ENCODE results near the gene ALDH1A3.
"Not testable (repeated sequence)": the region's sequence is repeated elsewhere in the genome, so short reads cannot be mapped to it uniquely, and the experiment has no call there.

ALDH1A3 gene

DNA sequence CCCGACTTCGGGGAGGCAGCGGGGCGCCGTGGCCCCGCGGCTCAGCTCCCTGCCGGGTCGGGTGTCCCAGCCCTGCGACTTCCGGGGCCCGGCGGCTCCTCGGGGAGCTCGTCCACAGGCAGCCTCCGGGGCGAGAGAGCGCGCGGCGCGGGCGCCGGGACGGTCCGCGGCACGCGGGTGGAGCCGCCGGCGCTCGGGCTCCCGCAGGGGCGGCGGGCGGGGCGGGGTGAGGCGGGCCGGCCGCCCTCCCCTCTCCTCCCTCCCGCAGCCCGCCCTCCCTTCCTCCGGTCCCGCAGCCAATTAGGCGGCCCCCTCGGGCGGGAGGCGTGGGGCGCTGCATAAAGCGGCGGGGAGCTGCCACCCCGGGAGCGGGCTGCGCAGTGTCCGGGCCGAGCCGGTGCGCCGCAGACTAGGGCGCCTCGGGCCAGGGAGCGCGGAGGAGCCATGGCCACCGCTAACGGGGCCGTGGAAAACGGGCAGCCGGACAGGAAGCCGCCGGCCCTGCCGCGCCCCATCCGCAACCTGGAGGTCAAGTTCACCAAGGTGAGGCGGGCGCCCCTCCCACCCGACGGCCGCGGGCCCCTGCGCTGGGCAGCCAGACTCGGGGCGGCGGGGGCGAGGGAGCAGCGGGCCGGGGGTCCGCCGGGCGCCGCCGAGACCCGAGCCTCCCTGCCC lies at the start of gene ALDH1A3:
Gene ALDH1A3, plus strand, starts transcription at position 368 of the 675 bp plus-strand sequence. Its CDS starts 77 bp downstream, at position 445.
- no peak for DNase-seq (ENCODE audit: low read depth in 2 of 2, low spot score in 1 of 2)

DNA sequence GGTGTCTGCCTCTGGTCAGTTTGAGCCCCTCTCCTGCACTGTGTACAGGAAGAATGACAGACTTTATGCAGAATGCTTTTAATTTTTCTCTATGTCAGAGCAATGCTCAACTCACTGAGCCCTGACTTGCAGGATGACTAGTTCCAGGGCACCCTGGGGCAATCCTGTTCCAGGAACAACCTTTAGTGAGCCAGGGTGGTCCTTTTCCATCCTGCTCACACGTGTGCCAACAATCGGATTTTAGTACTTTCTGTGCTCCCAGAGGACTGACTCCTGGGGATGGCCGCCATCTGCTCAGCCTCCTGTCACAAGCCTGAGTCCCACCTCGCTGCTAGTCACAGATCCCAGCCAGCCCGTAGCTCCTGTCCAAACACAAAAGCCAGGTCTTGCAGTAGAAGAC lies 48.2 kb upstream of the ALDH1A3 start:
- no peak for DNase-seq (ENCODE audit: low read depth in 2 of 2, low spot score in 1 of 2)

DNA sequence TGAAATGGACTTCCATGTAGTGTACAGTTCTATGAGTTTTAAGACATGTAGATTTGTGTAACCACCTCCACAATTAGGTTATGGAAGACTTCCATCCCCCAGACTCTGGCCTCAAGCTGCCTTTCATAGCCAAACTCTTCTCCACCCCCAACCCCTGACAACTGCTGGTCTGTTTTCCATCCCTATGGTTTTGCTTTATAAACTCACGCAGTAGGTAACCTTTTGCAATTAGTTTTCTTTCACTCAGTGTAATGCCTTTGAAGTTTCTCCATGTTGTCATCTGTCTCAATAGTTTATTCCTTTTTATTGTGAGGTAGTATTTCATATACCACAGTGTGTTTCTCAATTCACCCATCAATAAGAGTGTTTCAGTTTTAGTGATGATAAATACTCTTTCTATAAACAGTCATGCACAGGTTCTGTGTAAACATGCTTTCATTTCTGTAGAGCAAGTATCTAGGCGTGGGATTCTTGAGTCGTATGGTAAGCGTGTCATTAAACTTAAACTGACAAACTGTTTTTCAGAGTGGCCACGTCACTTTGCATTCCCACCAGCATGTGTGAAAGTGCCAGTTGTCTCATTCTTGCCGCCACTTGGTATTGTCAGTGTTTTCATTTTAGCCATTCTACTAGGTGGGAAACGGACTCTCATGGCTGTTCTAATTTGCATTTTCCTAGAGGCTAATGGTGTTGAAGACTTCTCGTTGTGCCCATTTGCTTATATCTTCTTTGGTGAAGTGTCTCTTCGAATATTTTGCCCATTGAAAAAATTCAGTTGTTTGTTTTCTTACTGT lies 47.3 kb upstream of the ALDH1A3 start:
- DNase-seq (ENCODE audit: low read depth in 2 of 2, low spot score in 1 of 2): no peak

DNA sequence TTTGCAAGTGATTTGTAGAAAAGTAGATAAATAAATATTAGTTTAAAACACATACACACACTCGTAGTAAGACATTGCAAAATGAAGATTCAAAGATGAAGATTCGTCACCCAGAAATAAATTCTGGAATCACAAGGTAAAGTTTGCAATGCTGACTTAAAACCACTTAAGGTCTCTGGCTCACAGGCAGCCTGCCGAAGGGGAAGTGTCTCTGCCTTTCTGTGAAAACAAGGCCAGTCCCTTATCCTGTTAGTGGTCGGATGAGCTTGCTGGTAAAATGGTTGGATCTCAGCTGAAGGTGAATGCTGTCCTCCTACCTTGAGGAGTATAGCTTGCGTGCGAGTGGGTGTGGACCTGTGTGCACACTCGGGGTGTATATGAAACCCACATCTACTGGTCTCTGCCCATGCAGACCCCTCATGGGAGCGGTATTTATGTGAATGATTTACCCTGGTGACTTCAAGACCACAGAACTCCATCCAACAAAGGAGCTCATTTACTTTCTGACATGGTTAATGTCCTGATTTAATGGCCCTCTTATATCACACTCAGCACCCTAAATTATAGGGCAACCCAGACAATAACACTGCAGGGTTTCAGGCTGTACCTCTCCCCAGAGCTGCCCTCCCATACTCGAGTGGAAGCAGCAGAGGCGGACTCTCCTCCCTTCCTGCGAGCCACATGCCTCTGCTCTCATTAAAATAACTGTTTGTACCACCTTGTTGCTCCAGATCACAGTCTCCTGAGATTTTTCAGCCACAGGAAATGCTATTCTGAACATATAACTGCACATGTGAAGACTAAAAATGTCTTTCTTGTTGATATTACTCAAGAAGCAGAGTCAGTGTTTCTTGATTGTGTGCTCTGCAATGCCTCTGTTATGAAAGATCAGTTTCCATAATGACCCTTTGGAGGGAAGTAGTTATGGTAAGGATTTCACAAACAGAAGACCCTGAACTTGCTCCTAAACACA lies 45.9 kb upstream of the ALDH1A3 start:
- DNase-seq (ENCODE audit: low read depth in 2 of 2, low spot score in 1 of 2): no peak

DNA sequence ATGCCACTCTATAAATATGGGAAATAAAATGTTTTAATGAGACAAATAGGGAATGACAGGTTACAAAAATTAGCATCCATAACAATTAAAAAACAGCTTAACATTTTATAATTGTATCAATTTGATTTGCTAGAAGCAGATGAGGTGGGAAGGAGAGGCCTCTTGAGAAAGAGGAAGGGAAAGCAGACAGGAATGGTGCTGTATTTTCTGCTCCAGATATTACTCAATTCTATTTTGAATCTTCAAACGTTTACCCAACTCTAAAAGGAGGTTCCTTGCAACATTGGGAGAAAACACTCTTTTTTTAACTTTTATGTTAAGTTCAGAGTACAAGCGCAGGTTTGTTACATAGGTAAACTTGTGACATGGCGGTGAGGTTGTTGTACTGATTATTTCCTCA lies 44.9 kb upstream of the ALDH1A3 start:
- DNase-seq (ENCODE audit: low read depth in 2 of 2, low spot score in 1 of 2): no peak

DNA sequence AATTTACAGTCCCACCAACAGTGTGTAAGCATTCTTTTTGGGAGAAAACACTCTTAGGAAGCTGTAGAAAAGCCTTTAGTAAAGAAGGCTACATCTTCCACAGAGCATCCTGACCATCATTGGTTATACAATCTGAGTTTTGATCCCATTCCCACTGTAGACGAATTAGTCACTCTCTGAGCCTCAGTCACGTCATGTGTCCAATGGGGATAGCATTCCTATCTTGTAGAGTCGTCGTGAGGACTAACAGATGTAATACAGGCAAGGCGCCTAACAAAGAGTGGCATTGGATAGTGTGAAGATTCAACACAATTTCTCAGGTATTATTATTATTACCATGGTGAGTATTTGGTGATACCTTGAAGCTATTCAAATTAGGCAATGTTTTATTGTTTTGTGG lies 44.0 kb upstream of the ALDH1A3 start:
- no peak for DNase-seq (ENCODE audit: low read depth in 2 of 2, low spot score in 1 of 2)

DNA sequence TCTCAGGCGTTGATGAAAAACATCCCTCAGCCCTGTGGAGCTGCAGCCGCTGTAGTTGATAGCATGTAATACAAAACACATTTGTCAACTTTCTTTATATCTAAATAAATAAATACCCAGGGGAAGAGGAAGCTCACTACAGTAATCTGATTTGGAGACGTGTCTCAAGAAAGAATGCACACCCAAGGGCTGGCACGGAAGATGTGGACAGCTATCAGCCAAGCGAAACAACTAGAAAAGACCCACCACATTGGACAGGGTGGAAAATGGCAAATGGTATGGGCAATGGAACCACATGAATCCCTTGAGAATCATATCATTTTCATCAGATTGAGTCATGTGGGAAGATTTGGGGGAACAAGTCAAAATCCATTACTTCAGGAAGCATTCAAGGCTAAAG lies 43.1 kb upstream of the ALDH1A3 start:
- DNase-seq (ENCODE audit: low read depth in 2 of 2, low spot score in 1 of 2): no peak

DNA sequence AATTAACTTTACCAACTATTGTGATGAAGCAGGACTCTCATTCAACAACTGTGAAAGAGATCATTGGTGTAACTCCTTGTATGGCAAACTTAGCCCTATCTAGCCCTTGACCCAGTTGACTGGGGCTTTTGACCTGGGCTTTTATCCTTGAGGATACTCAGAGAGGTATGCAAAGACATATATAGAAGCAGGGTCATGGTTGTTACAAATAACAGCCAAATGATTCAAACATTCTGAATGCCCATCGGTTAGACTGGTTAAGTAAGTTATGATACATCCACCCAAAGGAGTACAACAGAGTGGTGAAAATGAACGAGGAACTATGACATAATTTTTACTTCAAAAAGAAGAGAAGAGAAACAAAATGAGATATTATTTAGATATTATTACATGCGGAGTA lies 38.2 kb upstream of the ALDH1A3 start:
- no peak for DNase-seq (ENCODE audit: low read depth in 2 of 2, low spot score in 1 of 2)

DNA sequence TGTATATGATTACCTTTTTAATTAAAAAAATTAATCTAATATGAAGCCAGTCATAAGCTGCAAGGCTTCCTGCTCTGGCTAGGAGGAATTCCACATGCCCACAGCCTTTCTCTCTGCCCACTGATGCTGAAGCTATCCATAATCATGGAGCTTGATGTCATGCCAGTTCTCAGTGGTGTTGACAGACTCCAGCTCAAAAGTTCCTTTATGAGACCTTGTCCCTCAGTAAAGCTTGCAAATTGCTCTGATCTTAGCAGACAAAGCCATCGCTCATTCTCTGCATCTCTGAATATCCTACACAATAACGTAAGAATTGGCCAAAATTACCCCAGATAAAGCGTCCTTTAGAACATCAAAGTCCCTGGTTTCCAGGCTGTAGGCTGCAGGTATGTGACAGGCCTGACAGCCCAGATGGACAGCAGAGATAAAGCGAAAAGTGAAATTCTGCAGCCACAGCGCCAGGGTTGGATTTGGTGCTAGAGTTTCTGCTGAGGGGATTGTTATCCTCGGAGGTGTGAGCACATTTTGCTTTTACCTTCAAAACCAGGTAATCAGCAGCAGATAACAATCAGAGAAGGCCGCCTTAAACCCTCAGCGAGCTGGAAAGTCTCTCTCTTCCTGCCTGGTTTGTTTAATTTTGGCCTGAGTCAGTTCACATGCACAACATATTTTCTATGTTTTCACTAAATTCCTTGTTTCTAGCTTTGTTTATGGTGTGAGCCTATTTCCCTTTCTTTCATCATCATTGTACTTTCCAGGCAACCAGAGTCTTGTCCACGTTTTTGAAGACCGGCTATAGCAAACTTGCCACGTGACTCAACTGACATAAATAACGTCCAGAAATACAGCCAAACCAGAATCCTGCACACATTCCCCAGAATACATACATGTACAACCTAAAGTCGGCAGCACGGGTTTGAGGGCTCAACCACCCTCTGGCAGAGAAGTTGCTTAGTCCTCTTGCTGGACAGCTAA lies 36.6 kb upstream of the ALDH1A3 start:
- DNase-seq (ENCODE audit: low read depth in 2 of 2, low spot score in 1 of 2): no peak

DNA sequence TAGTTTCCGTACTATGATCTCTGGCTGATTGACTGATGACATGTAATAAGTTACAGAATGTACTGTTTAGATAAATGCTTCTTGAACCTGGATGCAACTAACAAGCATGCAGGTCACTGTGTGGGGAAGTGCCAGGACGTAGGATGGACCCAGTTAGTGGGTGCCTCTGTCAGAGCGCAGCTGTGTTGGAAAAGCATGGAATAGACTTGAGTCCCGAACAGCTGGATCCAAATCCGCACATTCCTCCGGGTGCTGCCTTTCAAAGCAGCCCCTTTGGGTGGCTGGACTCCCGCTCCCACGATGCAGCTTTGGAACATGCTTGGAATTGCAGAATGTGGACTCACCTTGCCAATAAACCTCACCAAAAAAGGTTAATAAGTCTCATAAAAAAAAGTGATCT lies 35.5 kb upstream of the ALDH1A3 start:
- no peak for DNase-seq (ENCODE audit: low read depth in 2 of 2, low spot score in 1 of 2)

DNA sequence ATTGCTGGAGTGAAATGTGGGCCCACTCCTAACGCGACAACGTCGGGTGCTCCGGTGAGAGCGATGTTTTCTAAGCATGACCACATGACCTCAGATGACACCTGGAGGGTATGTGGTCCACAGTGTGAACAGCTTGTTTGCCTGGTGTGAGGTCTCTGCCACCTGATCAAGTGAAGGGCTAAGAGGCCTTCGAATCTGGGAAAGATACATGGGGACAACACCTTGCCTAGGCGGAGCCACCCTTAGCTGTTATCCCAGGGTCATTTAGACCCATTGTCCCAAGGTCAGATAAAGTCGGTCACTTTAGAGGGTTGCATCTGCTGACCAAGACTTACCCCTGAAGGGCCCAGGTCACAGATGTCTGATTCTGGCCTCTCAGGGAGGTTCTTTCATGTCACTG lies 34.9 kb upstream of the ALDH1A3 start:
- DNase-seq (ENCODE audit: low read depth in 2 of 2, low spot score in 1 of 2): no peak

DNA sequence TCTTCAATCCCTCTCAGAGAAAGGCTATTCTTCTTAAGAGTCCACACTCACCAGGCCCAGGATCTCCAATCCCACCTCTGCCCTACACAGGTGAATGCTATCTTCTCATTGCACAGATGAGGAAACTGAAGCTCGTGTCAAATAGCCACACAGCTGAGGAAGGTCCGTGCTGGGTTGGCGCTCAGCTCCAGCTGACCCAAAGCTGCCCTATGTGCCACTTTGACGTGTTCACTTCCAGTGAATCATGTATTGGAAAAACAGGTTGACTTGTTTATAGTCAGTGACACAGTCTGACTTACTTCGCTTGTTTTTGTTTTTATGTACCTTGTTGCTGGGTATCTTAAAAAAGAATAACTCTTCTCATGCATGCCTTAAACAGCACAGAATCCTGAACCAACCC lies 32.4 kb upstream of the ALDH1A3 start:
- DNase-seq (ENCODE audit: low read depth in 2 of 2, low spot score in 1 of 2): no peak

DNA sequence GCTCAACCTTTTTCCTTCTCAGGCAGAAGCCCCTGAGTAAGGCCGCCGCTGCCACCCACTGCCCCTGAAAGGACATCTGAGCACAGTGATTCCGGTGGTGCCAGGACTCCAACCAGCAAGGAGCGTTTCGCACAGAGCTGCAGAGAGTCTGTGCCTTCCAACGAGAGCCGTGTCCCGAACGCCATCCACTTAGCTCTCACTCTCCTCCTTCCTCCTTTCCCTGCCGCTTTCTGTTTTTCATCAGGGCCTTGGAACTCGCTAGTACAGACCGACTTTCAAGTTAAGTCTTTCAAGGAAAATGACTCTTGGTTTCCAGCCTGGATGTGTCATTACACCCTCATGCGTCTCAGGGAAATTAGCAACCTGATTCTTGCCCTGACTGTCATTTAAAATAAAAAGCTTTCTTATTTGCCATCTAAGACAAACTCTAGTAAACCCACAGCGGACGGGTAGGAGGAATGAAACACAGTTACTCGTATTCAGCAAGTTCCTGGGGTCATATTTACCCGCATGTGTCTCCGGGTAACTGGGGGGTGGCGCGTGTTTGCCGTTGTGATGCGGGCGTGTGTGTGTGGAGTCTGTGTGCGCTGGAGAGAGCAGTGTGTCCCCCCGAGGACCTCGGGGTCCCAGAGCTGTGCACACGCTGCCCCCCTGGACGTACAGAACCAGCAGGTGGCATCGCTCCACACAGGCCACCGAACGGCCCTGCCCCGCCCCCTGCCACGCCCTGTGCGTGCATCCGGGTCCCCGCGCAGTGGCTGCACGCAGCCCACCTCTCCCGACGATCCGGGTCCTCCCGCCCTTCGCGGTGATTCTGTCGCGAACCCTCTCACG lies 30.4 kb upstream of the ALDH1A3 start:
- DNase-seq (ENCODE audit: low read depth in 2 of 2, low spot score in 1 of 2): peak; percentile 20 to 27

DNA sequence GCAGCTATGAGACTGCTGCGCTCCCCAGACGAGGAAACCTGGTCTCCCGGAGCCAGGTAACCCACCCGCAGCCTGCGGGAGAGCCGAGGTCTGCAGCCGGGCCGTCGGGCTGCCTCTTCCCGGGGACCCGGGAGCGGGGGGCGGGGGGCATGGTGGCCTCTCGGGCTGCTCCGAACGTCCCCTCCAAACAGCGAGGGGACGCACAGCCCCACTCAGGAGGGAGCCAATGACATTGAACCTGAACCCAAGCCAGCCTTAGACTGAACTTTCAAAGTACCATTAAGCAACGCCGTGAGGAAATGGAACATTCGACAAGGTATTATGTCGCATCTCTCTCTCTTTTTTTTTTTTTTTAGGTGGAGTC lies 29.8 kb upstream of the ALDH1A3 start:
- DNase-seq (ENCODE audit: low read depth in 2 of 2, low spot score in 1 of 2): no peak

DNA sequence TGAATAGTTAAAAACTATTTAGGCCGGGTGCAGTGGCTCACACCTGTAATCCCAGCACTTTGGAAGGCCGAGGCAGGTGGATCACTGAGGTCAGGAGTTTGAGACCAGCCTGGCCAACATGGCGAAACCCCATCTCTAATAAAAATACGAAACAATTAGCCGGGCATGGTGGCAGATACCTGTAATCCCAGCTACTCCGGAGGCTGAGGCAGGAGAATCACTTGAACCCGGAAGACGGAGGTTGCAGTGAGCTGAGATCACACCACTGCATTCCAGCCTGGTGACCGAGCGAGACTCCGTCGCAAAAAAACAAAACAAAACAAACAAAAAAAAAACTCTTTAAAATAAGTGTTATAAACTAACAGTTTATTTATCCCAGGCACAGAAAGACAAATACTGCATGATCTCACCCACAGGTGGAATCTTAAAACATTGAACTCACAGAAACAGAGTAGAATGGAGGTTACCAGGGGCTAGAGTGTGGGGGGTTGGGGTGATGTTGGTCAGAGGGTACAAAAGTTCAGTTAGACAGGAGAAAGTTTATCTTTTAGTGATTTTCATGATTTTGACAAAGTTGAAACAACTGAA lies 28.1 kb upstream of the ALDH1A3 start:
- DNase-seq (ENCODE audit: low read depth in 2 of 2, low spot score in 1 of 2): not testable (repeated sequence)

DNA sequence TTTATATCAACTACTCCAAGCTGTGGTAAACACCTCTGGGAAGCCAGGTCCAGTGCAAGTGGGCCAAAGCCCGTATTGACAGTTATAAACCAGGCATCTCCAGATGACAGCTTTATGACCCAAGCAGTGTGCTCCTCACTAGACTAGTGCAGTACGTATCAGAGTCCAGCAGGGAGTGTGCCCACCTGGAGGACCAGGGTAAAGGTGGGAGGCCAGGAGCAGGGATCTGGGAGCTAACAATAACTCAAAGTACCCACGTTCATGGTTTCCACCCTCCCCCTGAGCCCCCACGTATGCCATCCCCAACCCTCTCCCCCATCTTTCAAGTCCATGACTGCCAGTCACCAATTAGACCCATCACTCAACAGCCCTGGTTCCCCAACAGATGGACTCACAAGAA lies 27.0 kb upstream of the ALDH1A3 start:
- no peak for DNase-seq (ENCODE audit: low read depth in 2 of 2, low spot score in 1 of 2)

DNA sequence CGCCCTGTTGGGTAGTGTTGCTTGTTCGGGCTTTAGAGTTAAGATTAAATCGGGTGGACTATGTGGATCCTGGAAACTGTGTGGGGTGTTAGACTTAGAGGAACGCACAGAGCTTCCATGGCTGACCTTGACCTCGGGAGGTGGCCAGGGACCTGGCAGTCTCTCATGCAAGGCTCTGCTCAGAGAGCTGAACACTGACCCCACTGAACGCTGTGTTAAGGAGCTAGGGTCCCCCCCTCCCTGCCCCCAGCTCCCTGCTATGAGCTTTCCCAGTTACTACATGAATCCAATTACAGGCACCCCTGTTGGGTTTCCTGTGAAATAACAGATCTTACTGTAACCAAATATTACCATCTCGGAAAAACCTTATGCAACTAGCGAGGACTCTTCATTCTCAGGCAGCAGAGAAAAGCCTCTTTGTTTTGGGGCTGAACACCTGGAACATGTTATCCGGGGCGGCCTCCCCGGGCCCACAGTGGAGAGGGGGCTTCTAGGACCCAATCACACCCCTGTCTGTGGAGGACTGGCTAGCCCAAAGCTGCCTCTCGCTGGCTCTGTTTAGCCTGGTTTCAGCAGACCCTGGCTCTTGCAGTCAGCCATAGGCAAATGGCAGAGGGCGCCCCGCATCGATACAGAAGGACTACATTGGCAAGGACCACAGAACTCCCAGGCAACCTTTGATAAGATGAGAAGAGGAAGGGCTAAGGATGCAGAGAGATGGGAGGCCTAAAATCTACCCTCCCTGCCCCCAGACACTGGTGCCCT lies 25.8 kb upstream of the ALDH1A3 start:
- no peak for DNase-seq (ENCODE audit: low read depth in 2 of 2, low spot score in 1 of 2)

DNA sequence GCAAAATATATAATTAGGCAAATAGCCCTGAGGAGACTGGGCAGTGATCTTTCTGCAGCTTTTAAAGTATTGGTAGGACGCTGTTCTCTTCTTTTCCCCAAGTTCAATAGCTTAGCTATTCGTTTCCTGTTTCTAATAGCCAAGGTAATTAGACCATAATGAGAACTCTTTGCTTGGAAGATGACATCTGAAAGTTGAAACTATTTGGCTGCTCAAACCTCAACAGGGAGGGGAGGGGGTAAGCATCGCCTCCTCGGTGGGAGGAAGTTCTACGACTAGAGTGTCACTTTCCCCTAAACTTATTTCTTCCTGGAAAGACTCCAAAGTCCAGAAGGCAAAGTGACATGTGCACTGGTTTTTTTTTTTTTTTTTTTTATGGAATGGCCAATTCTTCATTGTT lies 22.8 kb upstream of the ALDH1A3 start:
- DNase-seq (ENCODE audit: low read depth in 2 of 2, low spot score in 1 of 2): no peak

DNA sequence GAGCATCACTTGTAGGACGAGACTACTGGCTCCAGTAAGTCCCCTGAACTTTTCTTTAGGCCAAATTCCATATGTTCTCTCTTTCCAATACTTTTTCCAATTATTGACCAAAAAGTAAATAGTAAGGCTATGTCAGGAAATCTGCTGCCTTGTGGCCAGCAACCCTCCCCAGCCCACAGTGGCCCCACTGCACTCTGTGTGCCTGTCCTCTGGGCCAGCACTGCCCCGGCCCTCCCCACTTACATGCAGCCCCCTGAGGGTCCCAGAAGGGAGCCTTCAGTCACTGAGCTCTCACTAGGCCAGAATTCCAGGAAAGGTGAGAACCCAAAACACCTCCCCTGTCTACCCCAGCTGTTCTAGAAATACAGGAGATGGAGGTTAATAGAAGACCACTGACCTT lies 21.3 kb upstream of the ALDH1A3 start:
- no peak for DNase-seq (ENCODE audit: low read depth in 2 of 2, low spot score in 1 of 2)
